ENCODE data around the gene EPHA4. TPM values are rescaled to one million over a fixed set of nuclear protein-coding genes. Genes with fewer than 3 reads are reported as not detected.

The EPHA4 gene
- total and polyA plus RNA-seq, 2 donors = 6.5 to 41.3 TPM

- Histone ChIP-seq H3K36me3 (ENCODE audit: insufficient read depth) (no peaks in the 10 kb centered on the region), H3K27ac (ENCODE audit: low read depth) (no peak overlapping the region), H3K4me1 (ENCODE audit: insufficient read depth) (no peaks in the 10 kb centered on the region), H3K4me3 (ENCODE audit: low read depth, low read length) (no peak overlapping the region)
- no peak for DNase-seq (ENCODE audit: extremely low spot score)
- WGBS = 68% methylated on average over 2 of the region's 2 CpGs
These were observed 194.5 kb downstream of the EPHA4 start for GRCh38 chr2:221377597-221377996.

DNA sequence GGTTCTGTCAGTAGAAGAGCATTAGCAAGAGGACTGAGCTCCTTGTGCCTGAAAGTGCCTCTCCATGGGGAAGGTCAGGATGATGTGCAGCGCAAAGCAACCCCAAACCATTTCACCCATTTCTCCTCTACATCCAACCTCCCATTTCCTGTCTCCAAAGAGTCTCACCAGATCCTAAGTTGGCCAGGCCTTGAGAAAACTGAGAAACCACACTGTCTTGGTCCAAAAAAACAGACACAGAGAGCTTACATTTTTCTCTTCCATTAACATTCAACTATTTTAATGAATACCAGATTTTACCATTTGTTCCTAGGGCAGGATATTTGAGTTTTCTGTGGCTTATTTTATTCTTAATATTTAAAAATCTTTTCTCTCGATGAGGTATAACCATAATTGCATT lies 195.0 kb downstream of the EPHA4 start:
- Histone ChIP-seq H3K36me3 (ENCODE audit: insufficient read depth) (no peaks in the 10 kb centered on the region), H3K4me3 (ENCODE audit: low read depth, low read length) (no peak overlapping the region), H3K27ac (ENCODE audit: low read depth) (no peak overlapping the region), H3K4me1 (ENCODE audit: insufficient read depth) (no peaks in the 10 kb centered on the region)
- WGBS = 95% methylated on average over 2 of the region's 2 CpGs
- DNase-seq (ENCODE audit: extremely low spot score) = no peak

DNA sequence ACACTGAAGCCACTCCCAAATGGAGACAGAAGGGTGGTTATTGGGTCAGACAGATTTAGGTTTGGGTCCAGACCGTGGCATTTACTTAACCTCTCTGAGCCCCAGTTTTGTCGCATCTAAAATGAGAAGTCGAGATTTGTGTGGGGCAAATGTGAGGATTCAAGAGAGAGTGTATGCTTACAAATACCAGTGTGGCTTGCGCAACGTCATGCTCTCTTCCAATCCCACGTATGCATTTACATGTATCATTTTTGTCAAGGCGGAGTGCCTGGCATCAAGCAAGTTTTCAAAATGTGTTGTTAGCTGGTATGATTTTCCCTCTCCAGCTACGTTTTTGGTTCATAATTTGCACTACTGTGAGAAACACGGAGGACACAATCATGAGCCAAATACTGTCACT lies 197.9 kb downstream of the EPHA4 start:
- Histone ChIP-seq H3K4me3 (ENCODE audit: low read depth, low read length) (no peak overlapping the region), H3K36me3 (ENCODE audit: insufficient read depth) (no peaks in the 10 kb centered on the region), H3K4me1 (ENCODE audit: insufficient read depth) (no peaks in the 10 kb centered on the region), H3K27ac (ENCODE audit: low read depth) (no peak overlapping the region)
- no peak for DNase-seq (ENCODE audit: extremely low spot score)
- 95% methylated on average over 9 of the region's 9 CpGs for WGBS

DNA sequence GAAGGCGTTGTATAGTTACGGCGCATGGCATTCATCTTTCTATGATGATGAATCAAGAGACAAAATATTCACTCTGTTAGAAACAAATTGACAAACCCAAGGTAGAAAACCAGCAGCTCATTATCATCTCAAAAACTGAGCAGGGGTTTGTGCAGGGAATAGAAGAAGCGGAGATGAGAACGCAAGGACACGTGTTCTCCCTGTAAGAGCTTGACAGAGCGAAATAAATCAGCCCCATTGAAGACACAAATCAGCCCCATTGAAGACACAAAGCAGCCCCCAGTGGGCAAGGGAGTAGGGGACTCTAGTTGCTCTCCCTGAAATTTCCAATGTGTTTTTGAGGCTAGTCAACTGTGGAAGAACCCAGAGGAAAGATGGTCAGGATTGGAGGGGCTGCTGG lies 199.2 kb downstream of the EPHA4 start:
- Histone ChIP-seq H3K36me3 (ENCODE audit: insufficient read depth) (no peaks in the 10 kb centered on the region), H3K4me3 (ENCODE audit: low read depth, low read length) (no peak overlapping the region), H3K4me1 (ENCODE audit: insufficient read depth) (no peaks in the 10 kb centered on the region), H3K27ac (ENCODE audit: low read depth) (no peak overlapping the region)
- WGBS = 94% methylated on average over 7 of the region's 7 CpGs
- no peak for DNase-seq (ENCODE audit: extremely low spot score)

DNA sequence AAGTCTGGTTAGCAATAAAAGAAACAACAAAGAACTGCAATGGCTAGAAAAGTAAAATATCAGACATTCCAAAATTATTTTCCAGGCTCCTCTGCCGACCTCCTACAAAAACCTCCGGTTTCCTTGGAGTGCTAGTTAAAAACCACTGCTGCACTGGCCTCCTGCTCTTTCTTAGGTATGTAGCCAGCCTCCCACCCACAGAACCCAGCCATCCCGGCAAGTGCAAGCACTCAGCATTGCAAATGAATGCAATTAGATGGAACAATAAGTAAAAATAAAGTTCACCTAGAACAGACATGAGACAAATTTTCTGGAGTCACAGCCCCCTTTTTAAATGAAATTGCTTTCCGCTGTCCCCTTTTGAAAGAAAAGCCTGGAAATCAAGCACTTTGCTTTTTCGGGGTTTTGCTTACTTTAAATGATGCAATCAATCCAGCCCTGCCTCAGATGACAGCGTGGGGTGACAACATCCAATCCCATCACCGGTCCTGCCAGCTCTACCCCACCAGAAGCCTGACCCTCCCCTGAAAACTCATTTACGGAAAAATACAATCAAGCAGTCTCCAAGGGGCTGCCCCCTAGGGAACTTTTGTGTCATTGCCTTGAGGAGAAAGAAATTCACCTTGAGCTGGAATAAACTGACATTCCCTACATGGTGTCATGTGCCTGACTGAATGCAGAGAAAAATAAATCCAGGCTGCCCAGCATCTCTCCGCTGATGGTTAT lies 199.8 kb downstream of the EPHA4 start:
- Histone ChIP-seq H3K36me3 (ENCODE audit: insufficient read depth) (no peaks in the 10 kb centered on the region), H3K27ac (ENCODE audit: low read depth) (no peak overlapping the region), H3K4me1 (ENCODE audit: insufficient read depth) (no peaks in the 10 kb centered on the region), H3K4me3 (ENCODE audit: low read depth, low read length) (no peak overlapping the region)
- WGBS = 74% methylated on average over 9 of the region's 9 CpGs
- no peak for DNase-seq (ENCODE audit: extremely low spot score)

DNA sequence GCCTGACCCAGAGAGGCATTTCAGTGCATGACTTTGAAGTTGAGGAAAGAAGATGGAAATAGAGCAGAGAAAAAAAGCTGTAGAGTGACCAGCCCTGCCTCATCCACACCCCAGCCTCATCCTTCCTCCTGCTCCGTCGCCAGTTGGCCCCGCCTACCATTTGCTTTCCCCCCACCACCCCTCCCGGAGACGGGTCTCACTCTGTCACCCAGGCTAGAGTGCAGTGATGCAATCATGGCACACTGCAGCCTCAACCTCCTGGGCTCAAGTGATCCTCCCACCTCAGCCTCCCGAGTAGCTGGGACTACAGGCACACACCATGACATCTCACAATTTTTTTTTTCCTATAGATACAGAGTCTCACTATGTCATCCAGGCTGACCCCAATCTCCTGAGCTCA lies 200.8 kb downstream of the EPHA4 start:
- no peak for DNase-seq (ENCODE audit: extremely low spot score)
- Histone ChIP-seq H3K27ac (ENCODE audit: low read depth) (no peak overlapping the region), H3K4me3 (ENCODE audit: low read depth, low read length) (no peak overlapping the region), H3K36me3 (ENCODE audit: insufficient read depth) (no peaks in the 10 kb centered on the region), H3K4me1 (ENCODE audit: insufficient read depth) (no peaks in the 10 kb centered on the region)
- 67% methylated on average over 6 of the region's 6 CpGs for WGBS

- Histone ChIP-seq H3K27ac (ENCODE audit: low read depth) (no peak overlapping the region), H3K4me1 (ENCODE audit: insufficient read depth) (no peaks in the 10 kb centered on the region), H3K4me3 (ENCODE audit: low read depth, low read length) (no peak overlapping the region), H3K36me3 (ENCODE audit: insufficient read depth) (no peaks in the 10 kb centered on the region)
- WGBS = 17% methylated on average over 6 of the region's 6 CpGs
- DNase-seq (ENCODE audit: extremely low spot score) = no peak
These were observed 201.3 kb downstream of the EPHA4 start for GRCh38 chr2:221370857-221371211.

GRCh38 chr2:221370076-221370856 lies 201.8 kb downstream of the EPHA4 start:
- WGBS = 56% methylated on average over 9 of the region's 9 CpGs
- Histone ChIP-seq H3K4me3 (ENCODE audit: low read depth, low read length) (no peak overlapping the region), H3K27ac (ENCODE audit: low read depth) (no peak overlapping the region), H3K4me1 (ENCODE audit: insufficient read depth) (no peaks in the 10 kb centered on the region), H3K36me3 (ENCODE audit: insufficient read depth) (no peaks in the 10 kb centered on the region)
- DNase-seq (ENCODE audit: extremely low spot score) = no peak

Measured in urinary bladder (tissue), 4 donors.